Progenitor cell of endocrine pancreas (in vitro differentiated cells): ENCODE data around the gene PORCN. TPM values are rescaled to one million over a fixed set of nuclear protein-coding genes. Genes with fewer than 3 reads are reported as not detected.
A peak's percentile ranks its signal among the peaks of the same experiment; 100 is the strongest.
"Not testable (repeated sequence)": the region's sequence is repeated elsewhere in the genome, so short reads cannot be mapped to it uniquely, and the experiment has no call there.

Source experiments
- DNase-seq: peaks from one replicate; pipeline ENCODE4 v3.0.0; 2021; ENCODE audit warnings: low spot score; ENCODE audit not compliant: unreplicated experiment
- H3K27ac Mint-ChIP-seq: 2 replicates; pipeline ENCODE4 v1.8.0; 2021; ENCODE audit warnings: mild to moderate bottlenecking, moderate library complexity, mixed read lengths
- H3K27me3 Mint-ChIP-seq: 2 replicates; pipeline ENCODE4 v1.8.0; 2021; ENCODE audit warnings: mixed read lengths
- H3K36me3 Mint-ChIP-seq: 2 replicates; pipeline ENCODE4 v1.8.0; 2022; ENCODE audit warnings: mixed read lengths; ENCODE audit not compliant: insufficient read depth
- H3K4me1 Mint-ChIP-seq: 2 replicates; pipeline ENCODE4 v1.8.0; 2021; ENCODE audit warnings: low read depth, mixed read lengths
- H3K4me3 Mint-ChIP-seq: 2 replicates; pipeline ENCODE4 v1.8.0; 2021; ENCODE audit warnings: low read depth, mild to moderate bottlenecking, moderate library complexity, mixed read lengths
- H3K9me3 Mint-ChIP-seq: 2 replicates; pipeline ENCODE4 v1.8.0; 2021; ENCODE audit warnings: low read depth, mixed read lengths
- total RNA-seq: library from RNA; stranded (reverse); gene quantifications from 2 replicates; pipeline ENCODE4 v1.2.1, GENCODE V29; 2021
- TF ChIP-seq, protein P1 (sequence below): fragments of 200-600 bp; sonication (generic); IDR thresholded peaks from one replicate; pipeline ENCODE4 v1.5.0; 2021; ENCODE audit warnings: antibody characterized with exemption, mild to moderate bottlenecking; ENCODE audit not compliant: unreplicated experiment

Gene PORCN
- total RNA-seq, 1 donor from 2014 or later, result 6.5 TPM

DNA sequence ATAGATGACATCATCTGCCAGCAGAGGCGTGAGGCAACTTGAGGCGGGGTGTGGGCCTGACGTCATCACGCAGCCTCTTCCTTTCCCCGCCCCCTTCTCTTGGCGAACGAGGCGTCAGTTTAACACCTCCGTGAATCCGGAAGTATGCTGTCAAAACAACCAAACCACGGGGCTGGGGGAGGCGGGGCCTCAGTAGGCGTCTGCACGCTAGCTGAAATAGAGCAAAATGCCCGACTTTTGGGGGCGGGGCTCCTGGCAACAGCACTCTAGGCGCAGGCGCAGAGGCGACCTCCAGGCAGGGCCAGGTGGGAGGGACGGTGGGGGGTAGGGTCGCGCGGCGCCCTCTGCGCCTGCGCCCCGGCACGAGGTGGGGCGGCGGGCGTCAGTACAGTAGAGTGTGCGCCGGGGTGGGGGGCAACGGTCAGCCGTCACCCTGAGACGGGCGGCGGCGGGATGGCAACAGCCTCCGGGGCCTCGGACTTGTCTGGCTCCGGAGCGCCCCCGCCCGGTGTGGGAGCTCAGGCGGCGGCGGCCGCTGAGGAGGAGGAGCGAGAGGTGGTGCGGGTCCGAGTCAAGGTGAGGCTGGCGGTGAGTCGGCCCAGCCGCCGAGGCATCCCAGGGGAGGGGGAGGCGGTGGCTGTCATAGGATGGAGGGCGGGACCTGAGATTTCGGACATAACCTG, 30.7 kb downstream of the PORCN start, which contains the start of gene TBC1D25:
Gene TBC1D25 (plus strand): TSS at position 370 of the 683 bp plus-strand sequence. CDS start 84 bp downstream, at position 454.
- peak within 1 kb of the TSS; percentile 90 for H3K27ac Mint-ChIP-seq
- peaks cover 14% of the 10 kb centered on the region for H3K9me3 Mint-ChIP-seq
- TF ChIP-seq, protein P1, sequence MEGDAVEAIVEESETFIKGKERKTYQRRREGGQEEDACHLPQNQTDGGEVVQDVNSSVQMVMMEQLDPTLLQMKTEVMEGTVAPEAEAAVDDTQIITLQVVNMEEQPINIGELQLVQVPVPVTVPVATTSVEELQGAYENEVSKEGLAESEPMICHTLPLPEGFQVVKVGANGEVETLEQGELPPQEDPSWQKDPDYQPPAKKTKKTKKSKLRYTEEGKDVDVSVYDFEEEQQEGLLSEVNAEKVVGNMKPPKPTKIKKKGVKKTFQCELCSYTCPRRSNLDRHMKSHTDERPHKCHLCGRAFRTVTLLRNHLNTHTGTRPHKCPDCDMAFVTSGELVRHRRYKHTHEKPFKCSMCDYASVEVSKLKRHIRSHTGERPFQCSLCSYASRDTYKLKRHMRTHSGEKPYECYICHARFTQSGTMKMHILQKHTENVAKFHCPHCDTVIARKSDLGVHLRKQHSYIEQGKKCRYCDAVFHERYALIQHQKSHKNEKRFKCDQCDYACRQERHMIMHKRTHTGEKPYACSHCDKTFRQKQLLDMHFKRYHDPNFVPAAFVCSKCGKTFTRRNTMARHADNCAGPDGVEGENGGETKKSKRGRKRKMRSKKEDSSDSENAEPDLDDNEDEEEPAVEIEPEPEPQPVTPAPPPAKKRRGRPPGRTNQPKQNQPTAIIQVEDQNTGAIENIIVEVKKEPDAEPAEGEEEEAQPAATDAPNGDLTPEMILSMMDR, result peak; percentile 49
- DNase-seq, result peak; percentile 90
- peak within 1 kb of the TSS; percentile 89 for H3K4me3 Mint-ChIP-seq
- H3K36me3 Mint-ChIP-seq, result peaks cover 7% of the 10 kb centered on the region
- peaks cover 9% of the 10 kb centered on the region for H3K4me1 Mint-ChIP-seq
- H3K27me3 Mint-ChIP-seq, result no peaks in the 10 kb centered on the region

DNA sequence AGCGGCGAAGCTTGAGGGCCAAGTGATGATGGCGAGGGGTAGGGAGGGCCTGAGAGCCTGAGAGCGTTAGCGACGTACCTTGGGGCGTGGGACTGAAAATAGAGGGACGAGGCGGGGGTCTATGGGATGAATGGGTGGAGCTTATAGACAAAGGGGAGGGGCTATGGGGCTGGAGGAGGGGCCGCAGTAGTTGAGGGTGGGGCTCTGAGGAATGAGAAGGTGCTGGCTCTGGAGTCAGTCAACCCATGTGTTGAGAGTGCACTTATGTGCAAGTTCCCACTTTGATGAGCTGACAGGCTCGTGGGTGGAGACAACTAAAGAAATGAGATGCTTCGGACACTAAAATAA, 31.2 kb downstream of the PORCN start:
- Mint-ChIP-seq H3K27ac (peak overlapping the region; percentile 73), H3K4me1 (peaks cover 9% of the 10 kb centered on the region), H3K9me3 (peaks cover 11% of the 10 kb centered on the region), H3K4me3 (peak overlapping the region; percentile 89), H3K36me3 (peaks cover 7% of the 10 kb centered on the region), H3K27me3 (no peaks in the 10 kb centered on the region)
- TF ChIP-seq, protein P1, result no peak
- no peak for DNase-seq

DNA sequence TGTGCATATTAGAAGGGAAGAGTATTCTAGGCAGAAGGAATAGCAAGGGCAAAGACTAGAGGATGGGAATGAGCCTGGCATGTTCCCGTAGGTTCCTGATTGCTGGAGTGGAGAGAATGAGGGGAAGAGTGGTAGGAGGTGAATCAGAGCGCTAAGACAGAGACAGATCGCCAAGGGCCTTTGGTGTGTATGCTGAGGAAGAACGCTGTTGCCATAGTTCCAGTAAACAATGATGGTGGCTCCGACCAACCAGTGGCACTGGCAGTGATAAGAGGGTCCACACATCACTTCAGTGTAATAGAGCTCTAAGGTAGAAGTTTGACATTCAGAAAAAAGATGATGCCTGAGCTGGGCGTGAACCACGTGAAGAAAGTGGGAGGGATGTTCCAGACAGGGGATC, 31.7 kb downstream of the PORCN start:
- H3K27me3 Mint-ChIP-seq, result no peaks in the 10 kb centered on the region

DNA sequence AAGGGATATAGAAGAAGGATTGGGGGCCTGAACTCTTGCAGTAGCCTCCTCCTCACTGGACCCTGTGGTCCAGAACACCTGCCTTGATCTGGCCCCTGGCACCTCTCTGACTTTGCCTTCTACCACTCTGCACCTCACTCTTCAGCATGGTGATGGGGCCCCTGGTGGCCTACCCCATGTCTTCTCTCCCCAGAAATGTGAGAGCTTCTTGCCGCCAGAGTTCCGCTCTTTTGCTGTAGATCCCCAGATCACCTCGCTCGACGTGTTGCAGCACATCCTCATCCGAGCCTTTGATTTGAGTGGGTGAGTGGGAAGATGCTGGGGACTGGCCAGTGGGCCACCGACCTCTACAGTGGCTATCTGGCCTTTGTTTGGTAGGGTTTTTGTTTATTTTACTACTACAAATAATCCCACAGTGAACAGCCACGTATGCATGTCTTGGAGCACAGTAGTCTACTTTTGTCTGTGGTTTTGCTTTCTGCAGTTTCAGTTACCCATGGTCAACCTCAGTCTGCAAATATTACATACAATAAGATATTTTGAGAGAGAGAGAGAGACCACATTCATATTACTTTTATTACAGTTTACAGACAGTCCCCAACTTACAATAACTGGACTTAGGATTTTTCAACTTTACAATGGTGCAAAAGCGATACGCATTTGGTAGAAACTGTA, 32.5 kb downstream of the PORCN start:
- H3K9me3 Mint-ChIP-seq, result peaks cover 10% of the 10 kb centered on the region
- no peak overlapping the region for H3K27ac Mint-ChIP-seq
- H3K27me3 Mint-ChIP-seq, result no peaks in the 10 kb centered on the region
- TF ChIP-seq, protein P1, result no peak
- DNase-seq, result no peak
- peaks cover 7% of the 10 kb centered on the region for H3K36me3 Mint-ChIP-seq
- no peak overlapping the region for H3K4me3 Mint-ChIP-seq
- H3K4me1 Mint-ChIP-seq, result peaks cover 9% of the 10 kb centered on the region

More for the DNA sequence above, 31.7 kb downstream of the PORCN start:
- no peak for DNase-seq
- TF ChIP-seq, protein P1, result no peak
- Mint-ChIP-seq H3K4me1 (peaks cover 9% of the 10 kb centered on the region), H3K9me3 (peaks cover 10% of the 10 kb centered on the region), H3K36me3 (peaks cover 7% of the 10 kb centered on the region), H3K27ac (peak overlapping the region; percentile 73), H3K4me3 (peak overlapping the region; percentile 89)

DNA sequence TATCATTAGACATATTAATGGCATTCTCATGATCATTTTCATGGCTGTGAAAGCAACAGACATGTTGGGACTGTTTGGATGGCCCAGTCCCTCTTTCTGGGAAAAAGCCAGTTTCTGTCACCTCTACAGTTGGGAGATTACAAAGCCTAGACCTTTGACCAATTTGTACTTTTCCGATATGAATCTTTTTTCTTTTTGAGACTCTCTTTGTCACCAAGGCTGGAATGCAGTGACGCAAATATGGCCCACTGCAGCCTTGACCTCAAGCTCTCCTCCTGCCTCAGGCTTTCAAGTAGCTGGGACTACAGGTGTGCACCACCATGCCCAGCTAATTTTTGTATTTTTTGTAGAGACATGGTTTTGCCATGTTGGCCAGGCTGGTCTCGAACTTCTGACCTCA, 40.1 kb downstream of the PORCN start:
- Mint-ChIP-seq H3K27ac (no peak overlapping the region), H3K4me1 (no peaks in the 10 kb centered on the region), H3K9me3 (peaks cover 3% of the 10 kb centered on the region), H3K27me3 (no peaks in the 10 kb centered on the region), H3K36me3 (peaks cover 3% of the 10 kb centered on the region), H3K4me3 (no peak overlapping the region)
- no peak for DNase-seq
- TF ChIP-seq, protein P1, result no peak

DNA sequence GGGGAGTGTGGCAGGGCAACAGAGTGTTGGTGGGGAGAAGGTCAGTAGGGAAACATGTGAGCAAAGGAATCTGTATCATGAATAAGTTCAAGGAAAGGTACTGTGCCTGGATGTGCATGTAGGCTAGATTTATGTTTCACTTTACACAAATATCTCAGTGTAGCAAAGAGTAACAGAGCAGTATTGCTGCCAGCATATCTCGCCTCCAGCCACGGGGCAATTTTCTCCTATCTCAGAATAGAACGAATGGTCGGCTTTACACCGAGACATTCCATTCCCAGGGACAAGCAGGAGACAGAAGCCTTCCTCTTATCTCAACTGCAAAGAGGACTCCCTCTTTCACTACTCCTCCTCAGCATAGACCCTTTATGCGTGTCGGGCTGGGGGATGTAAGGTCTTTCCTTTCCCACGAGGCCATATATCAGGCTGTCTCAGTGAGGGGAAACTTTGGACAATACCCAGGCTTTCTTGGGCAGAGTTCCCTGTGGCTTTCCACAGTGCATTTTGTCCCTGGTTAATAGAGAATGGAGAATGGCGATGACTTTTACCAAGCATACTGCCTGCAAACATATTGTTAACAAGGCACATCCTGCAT, 47.0 kb downstream of the PORCN start:
- H3K9me3 Mint-ChIP-seq, result peaks cover 10% of the 10 kb centered on the region

More for the DNA sequence above, 47.0 kb downstream of the PORCN start:
- not testable (repeated sequence) for H3K27me3 Mint-ChIP-seq, DNase-seq, H3K4me3 Mint-ChIP-seq, H3K27ac Mint-ChIP-seq, H3K4me1 Mint-ChIP-seq
- peaks cover 10% of the 10 kb centered on the region for H3K36me3 Mint-ChIP-seq
